Endodermal cell (in vitro differentiated cells): ENCODE measurements around the gene CASZ1. TPM values are rescaled to one million over a fixed set of nuclear protein-coding genes. Genes with fewer than 3 reads are reported as not detected.
A peak's percentile ranks its signal among the peaks of the same experiment; 100 is the strongest.

ENCODE experiments used
- DNase-seq: peaks from one replicate; pipeline ENCODE4 v3.0.0-alpha.2; 2017
- H3K27ac ChIP-seq: 2 replicates; pipeline ENCODE4 v1.5.1; 2013; ENCODE audit warnings: mild to moderate bottlenecking, low read depth, low read length, moderate library complexity
- H3K27me3 ChIP-seq: 2 replicates; pipeline ENCODE4 v1.6.1; 2013; ENCODE audit warnings: mild to moderate bottlenecking, low read length, moderate library complexity; ENCODE audit not compliant: insufficient read depth, control insufficient read depth, poor library complexity, severe bottlenecking
- H3K36me3 ChIP-seq: 2 replicates; pipeline ENCODE4 v1.7.0; 2013; ENCODE audit warnings: mild to moderate bottlenecking, low read length, moderate library complexity; ENCODE audit not compliant: control insufficient read depth, insufficient read depth
- H3K4me1 ChIP-seq: one replicate; pipeline ENCODE4 v1.7.0; 2013; ENCODE audit warnings: low read length; ENCODE audit not compliant: control insufficient read depth, insufficient read depth
- H3K4me3 ChIP-seq: 2 replicates; pipeline ENCODE4 v1.5.1; 2013; ENCODE audit warnings: mild to moderate bottlenecking, low read length, moderate library complexity
- H3K9ac ChIP-seq: 2 replicates; pipeline ENCODE4 v1.6.1; 2013; ENCODE audit warnings: mild to moderate bottlenecking, low read length, moderate library complexity; ENCODE audit not compliant: poor library complexity, severe bottlenecking; ENCODE audit errors: extremely low read depth
- H3K9me3 ChIP-seq: 2 replicates; pipeline ENCODE4 v1.6.1; 2013; ENCODE audit warnings: mild to moderate bottlenecking, low read length, moderate library complexity; ENCODE audit not compliant: control insufficient read depth
- H3K27ac Mint-ChIP-seq: 2 replicates; pipeline ENCODE4 v1.8.0; 2020; ENCODE audit warnings: mixed read lengths
- H3K27me3 Mint-ChIP-seq: 2 replicates; pipeline ENCODE4 v1.8.0; 2021; ENCODE audit warnings: mild to moderate bottlenecking, mixed read lengths; ENCODE audit not compliant: insufficient read depth
- H3K36me3 Mint-ChIP-seq: 2 replicates; pipeline ENCODE4 v1.8.0; 2020; ENCODE audit warnings: low read depth, mixed read lengths
- H3K4me1 Mint-ChIP-seq: 2 replicates; pipeline ENCODE4 v1.8.0; 2020; ENCODE audit warnings: mixed read lengths
- H3K4me3 Mint-ChIP-seq: 2 replicates; pipeline ENCODE4 v1.8.0; 2020; ENCODE audit warnings: mild to moderate bottlenecking, moderate library complexity, mixed read lengths
- H3K9me3 Mint-ChIP-seq: 2 replicates; pipeline ENCODE4 v1.8.0; 2020; ENCODE audit warnings: mild to moderate bottlenecking, mixed read lengths
- CTCF ChIP-seq: fragments of 200-600 bp; sonication (generic); conservative IDR thresholded peaks from 2 replicates; pipeline ENCODE4 v1.5.0; 2021; ENCODE audit warnings: antibody characterized with exemption, mild to moderate bottlenecking
- WGBS, 2 experiments: methylation state at CpG; one replicate each; pipeline versions ENCODE4 v1.1.5 to v1.1.7; 2013; ENCODE audit warnings: missing lambda C conversion rate in 2 of 2, mixed read lengths in 1 of 2; ENCODE audit not compliant: insufficient coverage in 1 of 2, insufficient read length in 1 of 2; 5-methylcytosine and 5-hydroxymethylcytosine counted together
- total RNA-seq, 2 donors: library from RNA; stranded (reverse); fragmentation: NEBNext Ultra II Directional in 1 of 2; extraction: Animal tissue kit (Norgen Biotek cat#: 25700) in 1 of 2; gene quantifications; 2 replicates in 1 of 2; 3 replicates in 1 of 2; pipeline ENCODE4 v1.2.1, GENCODE V29; 2021

The CASZ1 gene
- total RNA-seq, 2 donors from 2014 or later: 3.5 to 5.9 TPM

DNA sequence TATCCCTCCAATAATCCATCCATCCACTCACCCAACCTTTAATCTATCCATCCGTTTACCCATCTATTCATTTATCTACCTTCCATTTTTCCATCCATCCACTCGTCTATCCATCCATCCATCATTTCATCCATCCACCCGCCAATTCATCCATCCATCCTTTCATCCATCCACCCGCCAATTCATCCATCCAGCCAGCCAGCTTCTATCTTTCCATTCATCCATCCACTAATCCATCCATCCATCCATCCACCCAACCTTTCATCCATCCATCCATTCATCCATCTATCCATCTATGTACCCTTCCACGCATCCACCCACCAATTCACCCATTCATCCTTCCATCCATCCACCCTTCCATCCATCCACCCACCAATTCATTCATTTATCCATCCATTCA is 10.5 kb upstream of the CASZ1 start:
- H3K27ac Mint-ChIP-seq: no peak overlapping the region
- H3K4me3 ChIP-seq: no peak overlapping the region
- no peak overlapping the region for H3K27ac ChIP-seq
- no peaks in the 10 kb centered on the region for H3K36me3 Mint-ChIP-seq
- TF ChIP-seq CTCF: no peak
- peaks cover 17% of the 10 kb centered on the region for H3K27me3 Mint-ChIP-seq
- H3K9me3 Mint-ChIP-seq: no peaks in the 10 kb centered on the region
- no peak for DNase-seq
- peaks cover 6% of the 10 kb centered on the region for H3K4me1 Mint-ChIP-seq
- no peak overlapping the region for H3K9ac ChIP-seq
- no peaks in the 10 kb centered on the region for H3K9me3 ChIP-seq
- H3K27me3 ChIP-seq: no peaks in the 10 kb centered on the region
- WGBS, 2 experiments: 90% methylated on average over 5 of the region's 5 CpGs
- H3K4me3 Mint-ChIP-seq: no peak overlapping the region
- no peaks in the 10 kb centered on the region for H3K36me3 ChIP-seq
- no peaks in the 10 kb centered on the region for H3K4me1 ChIP-seq

DNA sequence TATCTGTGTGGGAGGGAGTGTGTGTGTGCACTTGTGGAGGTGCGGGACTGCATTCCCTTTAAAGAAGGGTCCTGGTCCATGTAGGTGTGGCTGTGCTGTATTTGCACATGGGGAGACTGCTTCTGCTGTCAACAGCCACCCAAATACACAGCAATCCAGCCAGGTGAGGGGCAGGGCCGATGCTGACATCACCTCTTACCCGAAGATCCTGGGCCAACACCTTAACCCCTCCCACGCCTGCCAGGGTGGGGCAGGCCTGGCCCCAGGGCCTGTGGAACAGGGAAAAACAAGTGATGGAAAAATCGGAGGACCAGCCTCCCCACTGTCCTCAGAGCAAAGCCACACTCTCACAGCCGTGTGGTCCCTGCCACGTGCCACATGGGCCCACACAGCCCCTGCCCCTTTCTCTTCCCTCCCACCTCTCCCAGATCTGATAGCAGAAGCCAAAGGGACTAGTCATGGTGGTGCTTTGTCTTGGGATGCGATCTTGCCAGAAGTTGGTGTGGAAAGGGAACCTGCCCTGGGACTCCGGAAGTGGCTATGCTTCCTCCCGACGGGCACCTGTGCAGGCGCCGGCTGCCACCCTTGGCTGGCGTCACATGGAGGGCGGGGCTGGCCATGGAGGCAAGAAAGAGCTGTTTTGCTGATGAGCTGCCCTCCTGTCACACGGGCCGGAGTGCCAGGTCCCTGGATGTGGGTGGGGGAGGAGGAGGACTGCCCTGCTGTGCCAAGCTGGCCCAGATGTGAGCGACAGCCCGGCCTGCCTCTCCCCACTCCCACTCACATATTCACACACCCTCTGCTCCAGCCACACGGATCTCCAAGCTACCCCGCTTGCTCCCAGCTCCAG is 7.8 kb upstream of the CASZ1 start:
- peak; percentile 63 for DNase-seq
- Mint-ChIP-seq H3K27ac (no peak overlapping the region), H3K36me3 (no peaks in the 10 kb centered on the region), H3K9me3 (no peaks in the 10 kb centered on the region), H3K27me3 (peaks cover 23% of the 10 kb centered on the region), H3K4me1 (peaks cover 19% of the 10 kb centered on the region), H3K4me3 (no peak overlapping the region)
- no peaks in the 10 kb centered on the region for H3K9me3 ChIP-seq
- H3K36me3 ChIP-seq: no peaks in the 10 kb centered on the region
- no peak overlapping the region for H3K27ac ChIP-seq
- no peak overlapping the region for H3K4me3 ChIP-seq
- WGBS, 2 experiments: 88 to 95% methylated on average over 7 to 21 of the region's 21 CpGs
- no peak for TF ChIP-seq CTCF
- H3K4me1 ChIP-seq: peaks cover 4% of the 10 kb centered on the region
- no peaks in the 10 kb centered on the region for H3K27me3 ChIP-seq
- no peak overlapping the region for H3K9ac ChIP-seq

- no peak overlapping the region for H3K27ac ChIP-seq
- no peaks in the 10 kb centered on the region for H3K9me3 ChIP-seq
- no peak overlapping the region for H3K4me3 Mint-ChIP-seq
- peaks cover 4% of the 10 kb centered on the region for H3K4me1 ChIP-seq
- peaks cover 24% of the 10 kb centered on the region for H3K27me3 Mint-ChIP-seq
- DNase-seq: no peak
- no peak overlapping the region for H3K4me3 ChIP-seq
- H3K9ac ChIP-seq: no peak overlapping the region
- TF ChIP-seq CTCF: no peak
- H3K4me1 Mint-ChIP-seq: peaks cover 15% of the 10 kb centered on the region
- H3K9me3 Mint-ChIP-seq: no peaks in the 10 kb centered on the region
- no peak overlapping the region for H3K27ac Mint-ChIP-seq
- 75 to 77% methylated on average over 10 to 12 of the region's 12 CpGs for WGBS, 2 experiments
- H3K27me3 ChIP-seq: peaks cover 5% of the 10 kb centered on the region
- no peaks in the 10 kb centered on the region for H3K36me3 Mint-ChIP-seq
- no peaks in the 10 kb centered on the region for H3K36me3 ChIP-seq
Measured at GRCh38 chr1:10802944-10803715, 6.7 kb upstream of the CASZ1 start.
